ENCODE data around the gene EIF4A2.

EIF4A2 gene

DNA sequence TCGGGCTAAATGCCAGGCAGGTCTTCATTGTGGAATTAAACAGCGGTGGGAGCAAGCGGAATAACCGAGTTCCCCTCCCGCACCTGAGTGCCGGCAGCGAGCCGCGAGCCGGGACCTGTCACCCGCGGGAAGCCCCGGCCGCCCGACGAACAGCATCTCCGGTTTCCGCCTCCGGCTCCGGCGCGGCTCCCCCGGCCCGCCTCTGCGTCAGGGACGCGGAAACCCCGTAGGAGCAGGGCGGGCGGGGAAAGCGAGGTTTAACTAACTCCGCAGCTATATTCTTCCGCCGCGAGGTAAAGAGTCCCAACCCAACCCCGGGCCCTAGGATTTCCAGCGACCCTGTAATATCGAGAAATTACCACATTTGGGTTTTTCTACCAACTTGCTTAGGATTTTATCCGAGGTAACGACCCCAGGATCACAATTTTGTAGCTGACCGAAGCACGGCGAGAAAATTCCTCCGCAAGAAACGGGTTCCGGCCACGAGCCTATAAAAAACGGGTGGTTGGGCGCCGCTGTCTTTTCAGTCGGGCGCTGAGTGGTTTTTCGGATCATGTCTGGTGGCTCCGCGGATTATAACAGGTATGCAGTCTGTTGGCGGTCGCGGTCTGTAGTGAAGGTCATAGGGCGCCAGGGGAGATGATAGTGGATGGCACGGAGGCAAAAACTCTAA lies at the start of gene EIF4A2:
Gene EIF4A2, plus strand, starts transcription at position 520 of the 673 bp plus-strand sequence. Its CDS starts 34 bp downstream, at position 554.
- no peaks in the 10 kb centered on the region for H3K9me3 ChIP-seq (ENCODE audit: low read length)
- no peak for TF ChIP-seq CTCF (IDR thresholded peaks at IDR 0.05; ENCODE audit: low read length)
- TF ChIP-seq EZH2 (IDR thresholded peaks at IDR 0.05; ENCODE audit: borderline replicate concordance, low read length) = no peak
- H3K36me3 ChIP-seq (ENCODE audit: insufficient read depth, low read length) = peaks cover 48% of the 10 kb centered on the region
- peak within 1 kb of the TSS; percentile 97 for H3K9ac ChIP-seq (ENCODE audit: low read length)
- peaks cover 11% of the 10 kb centered on the region; the same call in 1 of the 2 replicates for H4K20me1 ChIP-seq (ENCODE audit: insufficient read depth, low read length)
- H3K79me2 ChIP-seq (ENCODE audit: insufficient read depth, low read length) = peaks cover 27% of the 10 kb centered on the region
- peak within 1 kb of the TSS; percentile 84 for H3K4me2 ChIP-seq (ENCODE audit: low read length)
- H3K4me1 ChIP-seq (ENCODE audit: insufficient read depth, low read length, severe bottlenecking) = peaks cover 46% of the 10 kb centered on the region
- no peaks in the 10 kb centered on the region for H3K9me2 ChIP-seq (ENCODE audit: low read depth, low read length)
- H3K4me3 ChIP-seq (ENCODE audit: low read depth, low read length, poor library complexity, severe bottlenecking) = peak within 1 kb of the TSS; percentile 75
- peaks cover 41% of the 10 kb centered on the region for H3F3A ChIP-seq (ENCODE audit: insufficient read depth, low read length)
- peak within 1 kb of the TSS; percentile 96 for H3K27ac ChIP-seq (ENCODE audit: low read depth, low read length, poor library complexity, severe bottlenecking)
- H3K27me3 ChIP-seq (ENCODE audit: insufficient read depth, low read length) = no peaks in the 10 kb centered on the region
- H2AFZ ChIP-seq (ENCODE audit: low read length) = peak within 1 kb of the TSS; percentile 77; the same call in 1 of the 2 replicates

DNA sequence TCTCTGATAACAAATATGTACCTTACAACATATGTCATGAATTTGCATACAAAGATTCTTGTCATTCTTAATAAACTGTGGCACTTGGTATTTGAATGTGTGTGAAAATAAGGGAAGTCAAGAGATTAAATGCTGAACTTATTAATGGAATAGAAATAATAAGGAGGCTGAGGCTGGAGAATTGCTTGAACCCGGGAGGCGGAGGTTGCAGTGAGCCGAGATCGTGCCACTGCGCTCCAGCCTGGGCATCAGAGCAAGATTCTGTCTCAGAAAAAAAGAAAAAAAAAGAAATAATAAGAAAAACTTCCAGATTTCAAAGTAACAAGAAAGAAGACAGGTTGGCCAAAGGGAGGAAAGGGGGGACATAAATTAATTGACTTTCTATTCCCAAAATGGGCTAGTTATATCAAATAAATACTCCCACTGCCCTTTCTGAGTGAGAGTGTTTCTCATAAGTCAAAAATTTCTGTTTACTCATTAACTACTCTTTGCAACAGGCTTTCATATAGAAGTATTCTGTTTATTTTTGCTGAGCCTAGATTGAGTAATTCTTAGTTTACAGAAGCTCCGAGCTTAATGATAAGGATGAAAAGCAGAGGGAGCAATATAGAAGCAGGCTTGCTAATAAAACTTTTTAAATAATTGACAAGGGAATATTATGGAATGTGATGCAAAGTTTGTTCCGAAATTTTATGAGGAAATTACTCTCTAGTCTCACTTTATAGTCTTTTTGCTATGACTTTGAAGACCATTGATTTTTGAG lies 40.6 kb upstream of the EIF4A2 start:
- Histone ChIP-seq H3K9me2 (ENCODE audit: low read depth, low read length) (no peaks in the 10 kb centered on the region), H3K9ac (ENCODE audit: low read length) (no peak overlapping the region), H3K27ac (ENCODE audit: low read depth, low read length, poor library complexity, severe bottlenecking) (no peak overlapping the region), H3K79me2 (ENCODE audit: insufficient read depth, low read length) (no peaks in the 10 kb centered on the region), H2AFZ (ENCODE audit: low read length) (no peak overlapping the region), H3K36me3 (ENCODE audit: insufficient read depth, low read length) (no peaks in the 10 kb centered on the region), H3K27me3 (ENCODE audit: insufficient read depth, low read length) (no peaks in the 10 kb centered on the region), H3F3A (ENCODE audit: insufficient read depth, low read length) (no peaks in the 10 kb centered on the region), H4K20me1 (ENCODE audit: insufficient read depth, low read length) (no peaks in the 10 kb centered on the region), H3K4me1 (ENCODE audit: insufficient read depth, low read length, severe bottlenecking) (no peaks in the 10 kb centered on the region), H3K4me2 (ENCODE audit: low read length) (no peak overlapping the region), H3K4me3 (ENCODE audit: low read depth, low read length, poor library complexity, severe bottlenecking) (no peak overlapping the region), H3K9me3 (ENCODE audit: low read length) (no peaks in the 10 kb centered on the region)
- TF ChIP-seq EZH2 (IDR thresholded peaks at IDR 0.05; ENCODE audit: borderline replicate concordance, low read length) = no peak
- no peak for TF ChIP-seq CTCF (IDR thresholded peaks at IDR 0.05; ENCODE audit: low read length)

DNA sequence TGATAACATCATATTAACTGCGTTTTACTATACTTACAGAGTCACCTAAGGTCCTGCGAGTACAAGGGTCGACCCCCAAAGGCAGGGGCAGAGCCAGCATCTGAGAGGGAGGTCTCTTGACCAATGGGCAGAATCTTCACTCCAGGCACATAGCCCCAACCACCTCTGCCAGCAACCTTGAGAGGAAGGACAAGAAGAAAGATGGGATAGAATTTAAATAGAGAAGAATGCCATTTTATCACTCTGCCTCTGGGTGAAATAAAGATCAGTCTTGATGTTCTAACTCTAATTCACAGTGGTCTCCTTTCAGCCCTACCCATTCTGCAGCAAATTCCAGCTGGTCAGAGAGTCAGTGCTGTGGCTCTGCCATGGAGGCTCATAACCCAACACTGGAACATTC lies 39.7 kb upstream of the EIF4A2 start:
- H3K27ac ChIP-seq (ENCODE audit: low read depth, low read length, poor library complexity, severe bottlenecking) = no peak overlapping the region
- no peak for TF ChIP-seq EZH2 (IDR thresholded peaks at IDR 0.05; ENCODE audit: borderline replicate concordance, low read length)
- TF ChIP-seq CTCF (IDR thresholded peaks at IDR 0.05; ENCODE audit: low read length) = no peak
- H3K4me2 ChIP-seq (ENCODE audit: low read length) = no peak overlapping the region
- no peaks in the 10 kb centered on the region for H3K4me1 ChIP-seq (ENCODE audit: insufficient read depth, low read length, severe bottlenecking)
- H2AFZ ChIP-seq (ENCODE audit: low read length) = no peak overlapping the region
- H3K27me3 ChIP-seq (ENCODE audit: insufficient read depth, low read length) = no peaks in the 10 kb centered on the region
- no peak overlapping the region for H3K4me3 ChIP-seq (ENCODE audit: low read depth, low read length, poor library complexity, severe bottlenecking)
- H4K20me1 ChIP-seq (ENCODE audit: insufficient read depth, low read length) = no peaks in the 10 kb centered on the region
- H3K79me2 ChIP-seq (ENCODE audit: insufficient read depth, low read length) = no peaks in the 10 kb centered on the region
- no peaks in the 10 kb centered on the region for H3K9me3 ChIP-seq (ENCODE audit: low read length)
- no peaks in the 10 kb centered on the region for H3K36me3 ChIP-seq (ENCODE audit: insufficient read depth, low read length)
- no peak overlapping the region for H3K9ac ChIP-seq (ENCODE audit: low read length)
- H3K9me2 ChIP-seq (ENCODE audit: low read depth, low read length) = no peaks in the 10 kb centered on the region
- no peaks in the 10 kb centered on the region for H3F3A ChIP-seq (ENCODE audit: insufficient read depth, low read length)
